Pons (tissue), 1 donor: ENCODE results near the gene DNMT3L.
"Not testable (repeated sequence)": the region's sequence is repeated elsewhere in the genome, so short reads cannot be mapped to it uniquely, and the experiment has no call there.

Experiments used
- DNase-seq: peaks from one replicate; pipeline ENCODE4 v3.0.0-alpha.2; 2016; ENCODE audit warnings: low spot score

The DNMT3L gene

DNA sequence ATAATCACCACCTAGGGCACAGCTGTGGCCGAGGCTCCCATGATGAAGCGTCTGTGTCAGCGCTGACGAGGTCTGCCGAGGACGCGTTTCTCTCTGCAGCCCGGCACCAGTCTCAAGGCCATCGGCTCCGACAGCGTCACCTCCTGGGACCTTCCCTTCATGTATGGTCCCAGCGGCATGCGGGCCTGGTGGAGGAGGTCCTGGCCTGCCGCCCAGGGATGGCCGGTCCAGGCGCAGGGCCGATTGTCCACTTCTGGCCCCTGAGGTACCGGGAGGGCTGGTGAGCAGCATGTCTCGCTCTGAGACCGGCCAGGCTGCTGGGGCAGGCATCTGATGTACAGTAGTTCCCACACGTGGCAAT lies 64.6 kb downstream of the DNMT3L start:
- not testable (repeated sequence) for DNase-seq
